Cardiac muscle cell (in vitro differentiated cells and primary cell): ENCODE results near the gene BTNL8. TPM values are rescaled to one million over a fixed set of nuclear protein-coding genes. Genes with fewer than 3 reads are reported as not detected.

Experiments
- DNase-seq, 2 donors: peaks; one replicate each; pipeline versions ENCODE4 v3.0.0 to v3.0.0-alpha.2; 2010 to 2017; ENCODE audit warnings: low read depth in 1 of 2, low spot score in 1 of 2
- H3K27ac ChIP-seq: fragments of 200-600 bp; sonication (generic); 2 replicates; pipeline ENCODE4 v1.5.1; 2016
- H3K27me3 ChIP-seq: fragments of 200-600 bp; sonication (generic); 2 replicates; pipeline ENCODE4 v1.6.0; 2016; ENCODE audit warnings: control low read depth
- H3K36me3 ChIP-seq: fragments of 200-600 bp; sonication (generic); 2 replicates; pipeline ENCODE4 v1.5.1; 2016; ENCODE audit warnings: control low read depth
- H3K4me1 ChIP-seq: fragments of 200-600 bp; sonication (generic); 2 replicates; pipeline ENCODE4 v1.8.1; 2017; ENCODE audit warnings: low read depth, mild to moderate bottlenecking, mixed run types
- H3K4me3 ChIP-seq: fragments of 200-600 bp; sonication (generic); 2 replicates; pipeline ENCODE4 v1.5.1; 2016; ENCODE audit warnings: mild to moderate bottlenecking
- H3K9me3 ChIP-seq: fragments of 200-600 bp; sonication (generic); 2 replicates; pipeline ENCODE4 v1.5.1; 2017; ENCODE audit warnings: low read depth, mild to moderate bottlenecking, control low read depth
- CTCF ChIP-seq: IDR thresholded peaks from 2 replicates; pipeline ENCODE4 v1.5.1; 2012; ENCODE audit warnings: low read depth, mild to moderate bottlenecking, low read length
- polyA plus RNA-seq: library from polyadenylated mRNA; unstranded; fragments of >200 nt; fragmentation: Nextera tagmentation; extraction: Ambion mirVana; gene quantifications from 2 replicates; pipeline ENCODE4 v1.2.1, GENCODE V29; 2016
- total RNA-seq: library from RNA; depleted of rRNA; stranded (reverse); fragments of >200 nt; gene quantifications from 2 replicates; pipeline ENCODE4 v1.2.3, GENCODE V29; 2016

The BTNL8 gene, protein sequence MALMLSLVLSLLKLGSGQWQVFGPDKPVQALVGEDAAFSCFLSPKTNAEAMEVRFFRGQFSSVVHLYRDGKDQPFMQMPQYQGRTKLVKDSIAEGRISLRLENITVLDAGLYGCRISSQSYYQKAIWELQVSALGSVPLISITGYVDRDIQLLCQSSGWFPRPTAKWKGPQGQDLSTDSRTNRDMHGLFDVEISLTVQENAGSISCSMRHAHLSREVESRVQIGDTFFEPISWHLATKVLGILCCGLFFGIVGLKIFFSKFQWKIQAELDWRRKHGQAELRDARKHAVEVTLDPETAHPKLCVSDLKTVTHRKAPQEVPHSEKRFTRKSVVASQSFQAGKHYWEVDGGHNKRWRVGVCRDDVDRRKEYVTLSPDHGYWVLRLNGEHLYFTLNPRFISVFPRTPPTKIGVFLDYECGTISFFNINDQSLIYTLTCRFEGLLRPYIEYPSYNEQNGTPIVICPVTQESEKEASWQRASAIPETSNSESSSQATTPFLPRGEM
- total RNA-seq, result not detected in 2 replicates
- not detected in 2 replicates for polyA plus RNA-seq

GRCh38 chr5:180898621-180899246 is at the start of gene BTNL8:
BTNL8 (plus strand) TSS chr5:180899159; CDS start chr5:180899311, 152 bp downstream.
- Histone ChIP-seq H3K27ac (no peak within 1 kb of the TSS), H3K27me3 (no peaks in the 10 kb centered on the region), H3K36me3 (no peaks in the 10 kb centered on the region), H3K4me1 (no peaks in the 10 kb centered on the region), H3K4me3 (no peak within 1 kb of the TSS), H3K9me3 (no peaks in the 10 kb centered on the region)
- no peak for TF ChIP-seq CTCF
- DNase-seq, result no peak

- no peak for TF ChIP-seq CTCF
- Histone ChIP-seq H3K36me3 (peaks cover 25% of the 10 kb centered on the region), H3K4me1 (no peaks in the 10 kb centered on the region), H3K27ac (no peak overlapping the region), H3K9me3 (peaks cover 15% of the 10 kb centered on the region), H3K4me3 (no peak overlapping the region), H3K27me3 (no peaks in the 10 kb centered on the region)
- no peak for DNase-seq
These were observed 49.1 kb upstream of the BTNL8 start for GRCh38 chr5:180849827-180850226.

GRCh38 chr5:180850434-180851078 is 48.4 kb upstream of the BTNL8 start:
- H3K4me3 ChIP-seq, result no peak overlapping the region

GRCh38 chr5:180852495-180852894 is 46.5 kb upstream of the BTNL8 start:
- Histone ChIP-seq H3K36me3 (peaks cover 25% of the 10 kb centered on the region), H3K27ac (no peak overlapping the region)

More at GRCh38 chr5:180850434-180851078, 48.4 kb upstream of the BTNL8 start:
- H3K27ac ChIP-seq, result no peak overlapping the region
- H3K27me3 ChIP-seq, result no peaks in the 10 kb centered on the region
- no peak for TF ChIP-seq CTCF
- no peak for DNase-seq
- H3K4me1 ChIP-seq, result no peaks in the 10 kb centered on the region
- H3K36me3 ChIP-seq, result peaks cover 25% of the 10 kb centered on the region
- H3K9me3 ChIP-seq, result peaks cover 15% of the 10 kb centered on the region

More at GRCh38 chr5:180852495-180852894, 46.5 kb upstream of the BTNL8 start:
- TF ChIP-seq CTCF, result no peak
- H3K4me3 ChIP-seq, result no peak overlapping the region
- DNase-seq, result no peak
- H3K4me1 ChIP-seq, result no peaks in the 10 kb centered on the region
- H3K27me3 ChIP-seq, result no peaks in the 10 kb centered on the region
- peaks cover 15% of the 10 kb centered on the region for H3K9me3 ChIP-seq
